COLO829 (cell line): Measurements from ENCODE around the gene PPP2R3B.

ENCODE experiments used
- DNase-seq: peaks from one replicate; pipeline ENCODE4 v3.0.0; 2012; ENCODE audit warnings: low spot score

The PPP2R3B gene

GRCh38 chrX:298993-299392, 87.7 kb downstream of the PPP2R3B start:
- no peak for DNase-seq

- DNase-seq: no peak
Measured at GRCh38 chrX:295136-295535, 91.6 kb downstream of the PPP2R3B start.

- no peak for DNase-seq
Measured at GRCh38 chrX:292900-293897, 93.5 kb downstream of the PPP2R3B start.

GRCh38 chrX:291411-291901, 95.3 kb downstream of the PPP2R3B start:
- DNase-seq: no peak

- no peak for DNase-seq
Measured at GRCh38 chrX:290476-291166, 96.1 kb downstream of the PPP2R3B start.

- DNase-seq: no peak
Measured at GRCh38 chrX:288561-288991, 98.1 kb downstream of the PPP2R3B start.

GRCh38 chrX:287670-288069, 99.0 kb downstream of the PPP2R3B start:
- no peak for DNase-seq

- no peak for DNase-seq
Measured at GRCh38 chrX:285076-285677, 101.5 kb downstream of the PPP2R3B start.
